Endothelial cell of umbilical vein (primary cell): ENCODE data around the gene C16orf82. TPM values are rescaled to one million over a fixed set of nuclear protein-coding genes. Genes with fewer than 3 reads are reported as not detected.

Source experiments
- BruUV-seq: library from RNA; stranded (reverse); fragments of 400-500 nt; replicated peaks from 2 replicates; lab custom pipeline; 2021; lab: Mats Ljungman, UMichigan
- CTCF ChIA-PET: fragments of 300-600, 350-600 bp; sonication (Branson Sonifier 250); formaldehyde crosslinking; loops from one replicate; lab custom pipeline; 2021; ENCODE audit warnings: antibody characterized with exemption, inconsistent platforms; lab: Charles Lee
- POLR2A ChIA-PET: fragments of 300-600, 350-600 bp; sonication (Branson Sonifier 250); formaldehyde crosslinking; loops from one replicate; lab custom pipeline; 2021; ENCODE audit warnings: antibody characterized with exemption, inconsistent platforms; lab: Charles Lee
- DNase-seq: peaks from one replicate; pipeline ENCODE4 v3.0.0-alpha.2; 2011; ENCODE audit warnings: low read depth, low spot score
- FAIRE-seq: peaks from 2 replicates; lab custom pipeline; 2011; peaks lifted over from hg19 to GRCh38; lab: Jason Lieb, UNC
- H2AFZ ChIP-seq: 2 replicates; pipeline ENCODE4 v1.6.0; 2012; ENCODE audit warnings: low read depth, low read length, control low read depth, inconsistent platforms
- H3K27ac ChIP-seq: 2 replicates; pipeline ENCODE4 v1.5.1; 2011; ENCODE audit warnings: low read depth, mild to moderate bottlenecking, control low read depth, low read length, moderate library complexity; ENCODE audit not compliant: insufficient read depth
- H3K27me3 ChIP-seq, 2 experiments: 2 replicates each; pipeline versions ENCODE4 v1.6.0 to v1.6.1; 2011; ENCODE audit warnings: low read length in 2 of 2, mixed read lengths in 1 of 2; ENCODE audit not compliant: control insufficient read depth in 2 of 2, insufficient read depth in 2 of 2
- H3K36me3 ChIP-seq, 2 experiments: 2 replicates in 1 of 2; 3 replicates in 1 of 2; pipeline ENCODE4 v1.5.1; 2011; ENCODE audit warnings: low read length in 2 of 2, mild to moderate bottlenecking in 1 of 2, moderate library complexity in 1 of 2; ENCODE audit not compliant: control insufficient read depth in 2 of 2, insufficient read depth in 2 of 2; ENCODE audit errors: extremely low read depth in 1 of 2
- H3K4me1 ChIP-seq: 3 replicates; pipeline ENCODE4 v1.5.1; 2011; ENCODE audit warnings: mild to moderate bottlenecking, low read length; ENCODE audit not compliant: control insufficient read depth, insufficient read depth; ENCODE audit errors: extremely low read depth
- H3K4me2 ChIP-seq: 2 replicates; pipeline ENCODE4 v1.6.1; 2011; ENCODE audit warnings: low read length, control low read depth, mixed read lengths; ENCODE audit not compliant: insufficient read depth
- H3K4me3 ChIP-seq, 3 experiments: fragments of 200-600 bp in 1 of 3; sonication (generic), shearing (Covaris generic) in 1 of 3; replicated peaks in 1 of 3; 2 replicates each; pipeline ENCODE4 v1.5.1; 2011 to 2016; ENCODE audit warnings: control low read depth in 3 of 3, low read length in 3 of 3, mild to moderate bottlenecking in 2 of 3, inconsistent platforms in 1 of 3, low read depth in 1 of 3, moderate library complexity in 1 of 3; ENCODE audit not compliant: insufficient read depth in 1 of 3
- H3K79me2 ChIP-seq: 2 replicates; pipeline ENCODE4 v1.6.0; 2012; ENCODE audit warnings: low read length, inconsistent platforms; ENCODE audit not compliant: control insufficient read depth, insufficient read depth
- H3K9ac ChIP-seq: replicated peaks from 2 replicates; pipeline ENCODE3; 2011; ENCODE audit warnings: low read length, control low read depth; ENCODE audit not compliant: insufficient read depth; ENCODE audit errors: extremely low read depth
- H3K9me1 ChIP-seq: replicated peaks from 3 replicates; pipeline ENCODE4 v1.6.0; 2011; ENCODE audit warnings: mild to moderate bottlenecking, low read length; ENCODE audit not compliant: control insufficient read depth, insufficient read depth; ENCODE audit errors: extremely low read depth
- H3K9me3 ChIP-seq: replicated peaks from 2 replicates; pipeline ENCODE4 v1.5.1; 2012; ENCODE audit warnings: low read length, inconsistent platforms; ENCODE audit not compliant: control insufficient read depth, insufficient read depth
- H4K20me1 ChIP-seq: replicated peaks from 2 replicates; pipeline ENCODE3; 2011; ENCODE audit warnings: mild to moderate bottlenecking, low read length; ENCODE audit not compliant: control insufficient read depth, insufficient read depth; ENCODE audit errors: extremely low read depth
- EZH2 ChIP-seq: IDR thresholded peaks from 2 replicates; pipeline ENCODE4 v1.6.1; 2012; ENCODE audit warnings: borderline replicate concordance, low read depth, mild to moderate bottlenecking, moderate library complexity, low read length, inconsistent platforms; ENCODE audit not compliant: severe bottlenecking
- FOS ChIP-seq: IDR thresholded peaks from 2 replicates; pipeline ENCODE4 v1.6.1; 2011; ENCODE audit warnings: mild to moderate bottlenecking, low read length, moderate library complexity, borderline replicate concordance; ENCODE audit not compliant: insufficient read depth
- GATA2 ChIP-seq: IDR thresholded peaks from 2 replicates; pipeline ENCODE4 v1.7.0; 2011; ENCODE audit warnings: low read depth, mild to moderate bottlenecking, moderate library complexity, mixed read lengths, low read length; ENCODE audit not compliant: insufficient read length, insufficient read depth
- JUN ChIP-seq: IDR thresholded peaks from 2 replicates; pipeline ENCODE4 v1.6.1; 2011; ENCODE audit warnings: borderline replicate concordance, low read depth; ENCODE audit not compliant: insufficient read length, insufficient read depth
- MYC ChIP-seq: IDR thresholded peaks from one replicate; pipeline ENCODE4 v1.6.1; 2011; ENCODE audit warnings: mild to moderate bottlenecking, low read depth, low read length
- POLR2A ChIP-seq: IDR thresholded peaks from 2 replicates; pipeline ENCODE4 v1.6.1; 2012; ENCODE audit warnings: low read depth, mild to moderate bottlenecking, control low read depth, low read length
- POLR2AphosphoS5 ChIP-seq: IDR thresholded peaks from 2 replicates; pipeline ENCODE4 v1.6.1; 2012; ENCODE audit warnings: low read depth, mild to moderate bottlenecking, control low read depth, low read length, moderate library complexity; ENCODE audit not compliant: insufficient read depth
- dilution Hi-C: fragments of 300-500 bp; cut with MboI; formaldehyde crosslinking; loops from one replicate; pipeline ENCODE4 v1.15.0; 2019; ENCODE audit warnings: low sequenced_read_pairs; ENCODE audit not compliant: extremely low pct_ligation_motif_present
- intact Hi-C: fragments of 100-400 bp; cut with micrococcal nuclease; formaldehyde crosslinking; loops from one replicate; pipeline ENCODE4 v1.10.0; 2022
- polyA plus RNA-seq, 4 experiments: library from polyadenylated mRNA; depleted of rRNA in 3 of 4; stranded (reverse) in 3 of 4; unstranded in 1 of 4; fragments of >200 nt; gene quantifications; 2 replicates each; pipeline versions ENCODE4 v1.2.1 to v1.2.3, GENCODE V29; 2011 to 2012; ENCODE audit warnings: missing spikeins in 1 of 4
- total RNA-seq: library from RNA; stranded (reverse); gene quantifications from 2 replicates; pipeline ENCODE4 v1.2.3, GENCODE V29; 2021
- TF ChIP-seq, protein P1 (sequence below), 2 donors: IDR thresholded peaks; 1 replicate in 1 of 2; 2 replicates in 1 of 2; pipeline ENCODE4 v1.5.1; 2011; ENCODE audit warnings: low read length in 2 of 2, mild to moderate bottlenecking in 2 of 2, moderate library complexity in 2 of 2, control low read depth in 1 of 2, inconsistent platforms in 1 of 2, low read depth in 1 of 2; ENCODE audit not compliant: insufficient read depth in 1 of 2; ENCODE audit errors: extremely low read depth in 1 of 2
- TF ChIP-seq, protein P2 (sequence below): IDR thresholded peaks from 2 replicates; pipeline ENCODE4 v1.6.1; 2011; ENCODE audit not compliant: insufficient read depth, insufficient read length

Gene C16orf82
- total and polyA plus RNA-seq, 2 donors (not counting 3 experiments of a cell fraction or from before 2014, with no cell fraction given), result not detected

- no peaks in the 10 kb centered on the region for H3K27me3 ChIP-seq
- H3K9me1 ChIP-seq, result no peaks in the 10 kb centered on the region
- intact Hi-C loops (no loop called here), dilution Hi-C loops (no loop called here)
- ChIA-PET CTCF (no interaction called here), POLR2A (no interaction called here)
- no peaks in the 10 kb centered on the region for H3K4me1 ChIP-seq
- FAIRE-seq (no peak), DNase-seq (no peak)
- no peak overlapping the region for H3K27ac ChIP-seq
- no peak overlapping the region for H2AFZ ChIP-seq
- no peak overlapping the region for H3K9ac ChIP-seq
- no peak overlapping the region for H3K4me2 ChIP-seq
- H3K36me3 ChIP-seq, result no peaks in the 10 kb centered on the region
- BruUV-seq, result no TSS peak
- H4K20me1 ChIP-seq, result no peaks in the 10 kb centered on the region
- no peaks in the 10 kb centered on the region for H3K9me3 ChIP-seq
- TF ChIP-seq GATA2 (no peak), JUN (no peak), POLR2A (no peak), POLR2AphosphoS5 (no peak), EZH2 (no peak), FOS (no peak), MYC (no peak)
- TF ChIP-seq, protein P1, sequence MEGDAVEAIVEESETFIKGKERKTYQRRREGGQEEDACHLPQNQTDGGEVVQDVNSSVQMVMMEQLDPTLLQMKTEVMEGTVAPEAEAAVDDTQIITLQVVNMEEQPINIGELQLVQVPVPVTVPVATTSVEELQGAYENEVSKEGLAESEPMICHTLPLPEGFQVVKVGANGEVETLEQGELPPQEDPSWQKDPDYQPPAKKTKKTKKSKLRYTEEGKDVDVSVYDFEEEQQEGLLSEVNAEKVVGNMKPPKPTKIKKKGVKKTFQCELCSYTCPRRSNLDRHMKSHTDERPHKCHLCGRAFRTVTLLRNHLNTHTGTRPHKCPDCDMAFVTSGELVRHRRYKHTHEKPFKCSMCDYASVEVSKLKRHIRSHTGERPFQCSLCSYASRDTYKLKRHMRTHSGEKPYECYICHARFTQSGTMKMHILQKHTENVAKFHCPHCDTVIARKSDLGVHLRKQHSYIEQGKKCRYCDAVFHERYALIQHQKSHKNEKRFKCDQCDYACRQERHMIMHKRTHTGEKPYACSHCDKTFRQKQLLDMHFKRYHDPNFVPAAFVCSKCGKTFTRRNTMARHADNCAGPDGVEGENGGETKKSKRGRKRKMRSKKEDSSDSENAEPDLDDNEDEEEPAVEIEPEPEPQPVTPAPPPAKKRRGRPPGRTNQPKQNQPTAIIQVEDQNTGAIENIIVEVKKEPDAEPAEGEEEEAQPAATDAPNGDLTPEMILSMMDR (IDR thresholded peaks at IDR 0.05; ENCODE audit: extremely low read depth in 1 of 2, insufficient read depth in 1 of 2, low read depth in 1 of 2, low read length in 2 of 2), result no peak
- TF ChIP-seq, protein P2, sequence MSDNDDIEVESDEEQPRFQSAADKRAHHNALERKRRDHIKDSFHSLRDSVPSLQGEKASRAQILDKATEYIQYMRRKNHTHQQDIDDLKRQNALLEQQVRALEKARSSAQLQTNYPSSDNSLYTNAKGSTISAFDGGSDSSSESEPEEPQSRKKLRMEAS, result no peak
- no peaks in the 10 kb centered on the region for H3K79me2 ChIP-seq
- no peak overlapping the region for H3K4me3 ChIP-seq
Observed at GRCh38 chr16:27028591-27029110, 38.1 kb upstream of the C16orf82 start.
